Measurements from ENCODE around the gene CALCOCO2.

DNA sequence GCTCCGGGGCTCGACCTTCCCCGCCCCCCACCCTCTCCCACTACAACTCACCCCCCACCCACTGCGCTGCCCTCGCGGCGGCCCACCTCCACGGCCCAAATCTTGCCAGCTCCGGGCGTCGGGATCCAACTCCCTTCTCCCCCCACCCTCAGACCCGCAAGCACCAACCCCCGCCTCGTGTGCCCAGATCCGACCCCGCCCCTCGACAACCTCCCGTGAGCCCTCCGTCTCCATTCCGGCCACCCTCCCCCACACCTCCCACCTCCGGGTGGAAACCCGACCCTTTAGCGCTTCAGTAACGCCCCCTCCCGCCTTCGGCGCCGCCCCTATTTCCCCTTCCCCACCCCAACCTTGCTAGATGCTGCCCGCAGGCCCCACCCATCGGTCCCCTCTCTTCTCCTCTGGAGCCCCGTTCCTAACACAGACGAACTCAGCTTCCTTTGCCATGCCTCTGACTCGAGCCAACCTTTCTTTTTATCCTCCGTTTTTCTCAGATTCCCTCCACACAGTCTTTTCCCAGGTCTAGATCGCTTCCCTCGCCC lies 78.1 kb downstream of the CALCOCO2 start:
- TF ChIP-seq, protein P1, sequence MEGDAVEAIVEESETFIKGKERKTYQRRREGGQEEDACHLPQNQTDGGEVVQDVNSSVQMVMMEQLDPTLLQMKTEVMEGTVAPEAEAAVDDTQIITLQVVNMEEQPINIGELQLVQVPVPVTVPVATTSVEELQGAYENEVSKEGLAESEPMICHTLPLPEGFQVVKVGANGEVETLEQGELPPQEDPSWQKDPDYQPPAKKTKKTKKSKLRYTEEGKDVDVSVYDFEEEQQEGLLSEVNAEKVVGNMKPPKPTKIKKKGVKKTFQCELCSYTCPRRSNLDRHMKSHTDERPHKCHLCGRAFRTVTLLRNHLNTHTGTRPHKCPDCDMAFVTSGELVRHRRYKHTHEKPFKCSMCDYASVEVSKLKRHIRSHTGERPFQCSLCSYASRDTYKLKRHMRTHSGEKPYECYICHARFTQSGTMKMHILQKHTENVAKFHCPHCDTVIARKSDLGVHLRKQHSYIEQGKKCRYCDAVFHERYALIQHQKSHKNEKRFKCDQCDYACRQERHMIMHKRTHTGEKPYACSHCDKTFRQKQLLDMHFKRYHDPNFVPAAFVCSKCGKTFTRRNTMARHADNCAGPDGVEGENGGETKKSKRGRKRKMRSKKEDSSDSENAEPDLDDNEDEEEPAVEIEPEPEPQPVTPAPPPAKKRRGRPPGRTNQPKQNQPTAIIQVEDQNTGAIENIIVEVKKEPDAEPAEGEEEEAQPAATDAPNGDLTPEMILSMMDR (IDR thresholded peaks at IDR 0.05; ENCODE audit: low read depth, low read length), result no peak
- TF ChIP-seq EZH2phosphoT487 (IDR thresholded peaks at IDR 0.05; ENCODE audit: low read depth), result no peak
